ENCODE results near the gene CMTR1. TPM values are rescaled to one million over a fixed set of nuclear protein-coding genes. Genes with fewer than 3 reads are reported as not detected.

The CMTR1 gene
- total RNA-seq, 1 experiment from 2014 or later = 34.8 TPM

DNA sequence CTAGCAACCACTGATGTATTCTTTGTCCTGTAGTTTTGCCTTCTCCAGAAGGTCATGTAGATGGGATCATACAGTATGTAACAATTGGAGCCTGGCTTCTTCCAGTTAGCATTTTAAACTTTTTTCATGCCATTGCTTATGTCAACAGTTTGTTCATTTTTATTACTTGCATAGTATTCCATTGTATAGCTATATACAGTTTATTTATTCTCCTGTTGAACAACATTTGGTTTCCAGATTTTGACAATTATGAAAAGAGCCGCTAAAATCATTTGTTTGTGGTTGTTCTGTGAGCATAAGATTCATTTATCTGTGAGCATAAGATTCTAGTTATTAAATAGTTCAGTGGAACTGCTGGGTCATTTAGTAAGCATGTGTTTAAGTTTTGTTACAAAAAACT, 23.5 kb upstream of the CMTR1 start:
- Mint-ChIP-seq H3K4me1 (no peaks in the 10 kb centered on the region), H3K27me3 (ENCODE audit: low read depth) (peaks cover 4% of the 10 kb centered on the region), H3K9me3 (no peaks in the 10 kb centered on the region), H3K27ac (no peak overlapping the region), H3K36me3 (ENCODE audit: insufficient read depth in 1 of 3, low read depth in 3 of 3) (no peaks in the 10 kb centered on the region), H3K4me3 (no peak overlapping the region)
- H2AK5ac ChIP-seq (ENCODE audit: insufficient read length, low read length) = no peak overlapping the region
- no peak overlapping the region for H2BK15ac ChIP-seq (ENCODE audit: low read depth, low read length)
- no peak overlapping the region for H3K27ac ChIP-seq (ENCODE audit: insufficient read length, low read depth, low read length)
- H2BK120ac ChIP-seq (ENCODE audit: low read depth, low read length, poor library complexity, severe bottlenecking) = no peak overlapping the region
- H3K79me2 ChIP-seq (ENCODE audit: insufficient read depth, low read length) = no peaks in the 10 kb centered on the region
- H3T11ph ChIP-seq (ENCODE audit: low read length) = no peak overlapping the region
- H3K56ac ChIP-seq (ENCODE audit: insufficient read length, low read depth, low read length) = no peak overlapping the region
- no peaks in the 10 kb centered on the region for H3K79me1 ChIP-seq (ENCODE audit: insufficient read depth, low read depth, low read length, poor library complexity, severe bottlenecking)
- no peaks in the 10 kb centered on the region for H3K27me3 ChIP-seq (ENCODE audit: insufficient read depth, low read length)
- no peak overlapping the region for H2BK20ac ChIP-seq (ENCODE audit: low read depth, low read length, poor library complexity, severe bottlenecking)
- no peak overlapping the region for H2BK5ac ChIP-seq (ENCODE audit: insufficient read length, low read length)
- no peak overlapping the region for H3K23ac ChIP-seq (ENCODE audit: insufficient read length, low read depth, low read length)
- H4K5ac ChIP-seq (ENCODE audit: insufficient read length, low read depth, low read length) = no peak overlapping the region
- no peaks in the 10 kb centered on the region for H3K23me2 ChIP-seq (ENCODE audit: insufficient read length, low read depth, low read length, poor library complexity, severe bottlenecking)
- H3K4me1 ChIP-seq (ENCODE audit: insufficient read depth, low read length) = no peaks in the 10 kb centered on the region
- H2BK12ac ChIP-seq (ENCODE audit: insufficient read length, low read depth, low read length) = no peak overlapping the region
- no CpG with 5 or more reads among the region's 1 CpG for WGBS (ENCODE audit: extremely low coverage, insufficient read length, low lambda C conversion rate)
- TF ChIP-seq, protein P1, sequence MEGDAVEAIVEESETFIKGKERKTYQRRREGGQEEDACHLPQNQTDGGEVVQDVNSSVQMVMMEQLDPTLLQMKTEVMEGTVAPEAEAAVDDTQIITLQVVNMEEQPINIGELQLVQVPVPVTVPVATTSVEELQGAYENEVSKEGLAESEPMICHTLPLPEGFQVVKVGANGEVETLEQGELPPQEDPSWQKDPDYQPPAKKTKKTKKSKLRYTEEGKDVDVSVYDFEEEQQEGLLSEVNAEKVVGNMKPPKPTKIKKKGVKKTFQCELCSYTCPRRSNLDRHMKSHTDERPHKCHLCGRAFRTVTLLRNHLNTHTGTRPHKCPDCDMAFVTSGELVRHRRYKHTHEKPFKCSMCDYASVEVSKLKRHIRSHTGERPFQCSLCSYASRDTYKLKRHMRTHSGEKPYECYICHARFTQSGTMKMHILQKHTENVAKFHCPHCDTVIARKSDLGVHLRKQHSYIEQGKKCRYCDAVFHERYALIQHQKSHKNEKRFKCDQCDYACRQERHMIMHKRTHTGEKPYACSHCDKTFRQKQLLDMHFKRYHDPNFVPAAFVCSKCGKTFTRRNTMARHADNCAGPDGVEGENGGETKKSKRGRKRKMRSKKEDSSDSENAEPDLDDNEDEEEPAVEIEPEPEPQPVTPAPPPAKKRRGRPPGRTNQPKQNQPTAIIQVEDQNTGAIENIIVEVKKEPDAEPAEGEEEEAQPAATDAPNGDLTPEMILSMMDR (conservative IDR thresholded peaks at IDR 0.05) = no peak
- no peak overlapping the region for H3K4me2 ChIP-seq (ENCODE audit: insufficient read depth, insufficient read length, low read length)
- H4K20me1 ChIP-seq (ENCODE audit: control insufficient read depth, insufficient read depth, insufficient read length) = no peaks in the 10 kb centered on the region
- no peak overlapping the region for H3K18ac ChIP-seq (ENCODE audit: insufficient read length, low read depth, low read length)
- H3K9me3 ChIP-seq (ENCODE audit: control insufficient read depth, low read depth, low read length) = no peaks in the 10 kb centered on the region
- no peak overlapping the region for H3K14ac ChIP-seq (ENCODE audit: insufficient read depth, low read length)
- no peak for DNase-seq
- no peak overlapping the region for H2AFZ ChIP-seq (ENCODE audit: low read length)
- H3K9ac ChIP-seq (ENCODE audit: extremely low read depth, insufficient read length, low read length) = no peak overlapping the region
- H4K91ac ChIP-seq (ENCODE audit: insufficient read length, low read depth, low read length) = no peak overlapping the region
- no peak overlapping the region for H4K8ac ChIP-seq (replicated peaks; ENCODE audit: insufficient read length, low read depth, low read length)
- H3K4ac ChIP-seq (ENCODE audit: low read depth, low read length) = no peak overlapping the region

Data from H9 (cell line).